Right ventricle myocardium inferior (tissue), 1 donor: Measurements from ENCODE around the gene ZNF611. TPM values are rescaled to one million over a fixed set of nuclear protein-coding genes. Genes with fewer than 3 reads are reported as not detected.
"Not testable (repeated sequence)": the region's sequence is repeated elsewhere in the genome, so short reads cannot be mapped to it uniquely, and the experiment has no call there.

ENCODE experiments used
- ATAC-seq: fragments of 200-7000 bp; cut with Tn5 transposase; one replicate; pipeline ENCODE4 v1.9.1; 2020; ENCODE audit warnings: mild to moderate bottlenecking, moderate library complexity
- DNase-seq: peaks from one replicate; pipeline ENCODE4 v3.0.0; 2021; ENCODE audit errors: missing footprints
- intact Hi-C: fragments of 100-400 bp; cut with DNase I; formaldehyde crosslinking; loops from one replicate; pipeline ENCODE4 v1.11.0; 2022
- total RNA-seq: library from RNA; stranded (reverse); fragmentation: NEBNext Ultra II Directional; extraction: Animal tissue kit (Norgen Biotek cat#: 25700); gene quantifications from one replicate; pipeline ENCODE4 v1.2.1, GENCODE V29; 2021
- donor health status: DM: no; HTN: yes; CAD: no; lungs with severe emphysema.

The ZNF611 gene
- total RNA-seq, 1 donor from 2014 or later, result 7.4 TPM

- ATAC-seq, result peak; percentile 100
- intact Hi-C loops, result loop anchor here (5.0 kb wide), 1 partner anchor 47 kb away; the partner anchor contains the start of gene ZNF611
Observed at GRCh38 chr19:52690369-52691214, 44.3 kb downstream of the ZNF611 start.

GRCh38 chr19:52689843-52690368 lies 44.9 kb downstream of the ZNF611 start:
- ATAC-seq (peak; percentile 53), DNase-seq (peak; percentile 72)
- intact Hi-C loops, result loop anchor here (5.0 kb wide), 1 partner anchor 47 kb away; the partner anchor contains the start of gene ZNF611

More at GRCh38 chr19:52690369-52691214, 44.3 kb downstream of the ZNF611 start:
- DNase-seq, result peak; percentile 98

- ATAC-seq, DNase-seq, intact Hi-C loops: not testable (repeated sequence)
Observed at GRCh38 chr19:52688925-52689796, 45.7 kb downstream of the ZNF611 start.

GRCh38 chr19:52688335-52688734 lies 46.5 kb downstream of the ZNF611 start:
- ATAC-seq (no peak), DNase-seq (no peak)
- intact Hi-C loops, result no loop called here

- intact Hi-C loops, result no loop called here
- DNase-seq (no peak), ATAC-seq (no peak)
Observed at GRCh38 chr19:52687684-52688083, 47.2 kb downstream of the ZNF611 start.

GRCh38 chr19:52685811-52686210 lies 49.0 kb downstream of the ZNF611 start:
- no peak for DNase-seq
- no peak for ATAC-seq
- intact Hi-C loops, result no loop called here

GRCh38 chr19:52681216-52681615 lies 53.6 kb downstream of the ZNF611 start:
- ATAC-seq, DNase-seq, intact Hi-C loops: not testable (repeated sequence)

GRCh38 chr19:52679598-52679997 lies 55.2 kb downstream of the ZNF611 start:
- intact Hi-C loops, result no loop called here
- ATAC-seq (no peak), DNase-seq (no peak)

- ATAC-seq, intact Hi-C loops, DNase-seq: not testable (repeated sequence)
Observed at GRCh38 chr19:52675239-52675638, 59.6 kb downstream of the ZNF611 start.

GRCh38 chr19:52673014-52673413 lies 61.8 kb downstream of the ZNF611 start:
- DNase-seq (no peak), ATAC-seq (no peak)
- intact Hi-C loops, result no loop called here

GRCh38 chr19:52670046-52670445 lies 64.8 kb downstream of the ZNF611 start:
- intact Hi-C loops, result no loop called here
- DNase-seq (no peak), ATAC-seq (no peak)

- intact Hi-C loops, result no loop called here
- DNase-seq (no peak), ATAC-seq (no peak)
Observed at GRCh38 chr19:52669586-52669985, 65.3 kb downstream of the ZNF611 start.

- no peak for DNase-seq
- no peak for ATAC-seq
- intact Hi-C loops, result no loop called here
Observed at GRCh38 chr19:52667972-52668371, 66.9 kb downstream of the ZNF611 start.

GRCh38 chr19:52666506-52666905 lies 68.3 kb downstream of the ZNF611 start:
- intact Hi-C loops, result no loop called here
- ATAC-seq (no peak), DNase-seq (no peak)

GRCh38 chr19:52665529-52665928 lies 69.3 kb downstream of the ZNF611 start:
- no peak for DNase-seq
- intact Hi-C loops, result no loop called here
- ATAC-seq, result no peak

GRCh38 chr19:52665027-52665426 lies 69.8 kb downstream of the ZNF611 start:
- DNase-seq, result no peak
- intact Hi-C loops, result no loop called here
- ATAC-seq, result no peak

GRCh38 chr19:52664461-52664860 lies 70.4 kb downstream of the ZNF611 start:
- no peak for DNase-seq
- no peak for ATAC-seq
- intact Hi-C loops, result no loop called here

- DNase-seq (no peak), ATAC-seq (no peak)
- intact Hi-C loops, result no loop called here
Observed at GRCh38 chr19:52662631-52663030, 72.2 kb downstream of the ZNF611 start.

- intact Hi-C loops, result no loop called here
- ATAC-seq, result no peak
- no peak for DNase-seq
Observed at GRCh38 chr19:52660981-52661380, 73.9 kb downstream of the ZNF611 start.
